AG04449 (cell line): ENCODE results near the gene DIS3L2.
"Not testable (repeated sequence)": the region's sequence is repeated elsewhere in the genome, so short reads cannot be mapped to it uniquely, and the experiment has no call there.

Experiments used
- CTCF ChIA-PET: fragments of 350-600 bp; formaldehyde crosslinking; extraction: SDS; loops from one replicate; lab custom pipeline; 2021; ENCODE audit warnings: antibody characterized with exemption; lab: Yijun Ruan, JAX
- POLR2A ChIA-PET: fragments of 400-600, 350-600 bp; formaldehyde crosslinking; extraction: SDS; loops from one replicate; lab custom pipeline; 2020; ENCODE audit warnings: antibody characterized with exemption, inconsistent platforms; lab: Yijun Ruan, JAX
- DNase-seq: peaks from one replicate; pipeline ENCODE4 v3.0.0-alpha.2; 2010; ENCODE audit warnings: low read depth, low spot score
- H3K4me3 ChIP-seq: 2 replicates; pipeline ENCODE4 v1.5.1; 2011; ENCODE audit warnings: low read depth, mild to moderate bottlenecking, control low read depth, low read length
- TF ChIP-seq, protein P1 (sequence below): IDR thresholded peaks from one replicate; pipeline ENCODE4 v1.5.1; 2011; ENCODE audit warnings: mild to moderate bottlenecking, moderate library complexity, low read length, control low read depth, inconsistent platforms; ENCODE audit not compliant: insufficient read depth; ENCODE audit errors: missing control alignments

The DIS3L2 gene

GRCh38 chr2:232377841-232378734, 416.6 kb downstream of the DIS3L2 start:
- ChIA-PET CTCF (interaction anchor here (1.2 kb wide), 1 partner anchor 12 kb away, joined by 3 read pairs; no protein-coding TSS in a partner anchor), POLR2A (no interaction called here)
- TF ChIP-seq, protein P1, sequence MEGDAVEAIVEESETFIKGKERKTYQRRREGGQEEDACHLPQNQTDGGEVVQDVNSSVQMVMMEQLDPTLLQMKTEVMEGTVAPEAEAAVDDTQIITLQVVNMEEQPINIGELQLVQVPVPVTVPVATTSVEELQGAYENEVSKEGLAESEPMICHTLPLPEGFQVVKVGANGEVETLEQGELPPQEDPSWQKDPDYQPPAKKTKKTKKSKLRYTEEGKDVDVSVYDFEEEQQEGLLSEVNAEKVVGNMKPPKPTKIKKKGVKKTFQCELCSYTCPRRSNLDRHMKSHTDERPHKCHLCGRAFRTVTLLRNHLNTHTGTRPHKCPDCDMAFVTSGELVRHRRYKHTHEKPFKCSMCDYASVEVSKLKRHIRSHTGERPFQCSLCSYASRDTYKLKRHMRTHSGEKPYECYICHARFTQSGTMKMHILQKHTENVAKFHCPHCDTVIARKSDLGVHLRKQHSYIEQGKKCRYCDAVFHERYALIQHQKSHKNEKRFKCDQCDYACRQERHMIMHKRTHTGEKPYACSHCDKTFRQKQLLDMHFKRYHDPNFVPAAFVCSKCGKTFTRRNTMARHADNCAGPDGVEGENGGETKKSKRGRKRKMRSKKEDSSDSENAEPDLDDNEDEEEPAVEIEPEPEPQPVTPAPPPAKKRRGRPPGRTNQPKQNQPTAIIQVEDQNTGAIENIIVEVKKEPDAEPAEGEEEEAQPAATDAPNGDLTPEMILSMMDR: no peak
- DNase-seq: no peak
- no peak overlapping the region for H3K4me3 ChIP-seq

DNA sequence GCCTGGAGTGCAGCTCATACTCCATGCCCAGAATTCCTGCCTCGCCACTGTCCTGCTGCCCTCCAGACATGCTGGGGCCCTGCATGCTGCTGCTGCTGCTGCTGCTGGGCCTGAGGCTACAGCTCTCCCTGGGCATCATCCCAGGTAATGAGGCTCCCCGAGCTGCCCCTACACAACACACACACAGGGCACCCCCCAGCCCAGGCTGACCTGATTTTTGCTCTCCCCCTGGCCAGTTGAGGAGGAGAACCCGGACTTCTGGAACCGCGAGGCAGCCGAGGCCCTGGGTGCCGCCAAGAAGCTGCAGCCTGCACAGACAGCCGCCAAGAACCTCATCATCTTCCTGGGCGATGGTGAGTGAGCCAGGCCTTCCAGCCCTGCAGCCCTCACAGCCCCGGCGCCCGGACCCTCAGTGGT, 417.2 kb downstream of the DIS3L2 start, which contains the start of gene ALPP:
TSS of gene ALPP (plus strand) at position 17 of the 417 bp plus-strand sequence. CDS start at position 69, 52 bp downstream.
- H3K4me3 ChIP-seq, POLR2A ChIA-PET, DNase-seq, CTCF ChIA-PET: not testable (repeated sequence)

DNA sequence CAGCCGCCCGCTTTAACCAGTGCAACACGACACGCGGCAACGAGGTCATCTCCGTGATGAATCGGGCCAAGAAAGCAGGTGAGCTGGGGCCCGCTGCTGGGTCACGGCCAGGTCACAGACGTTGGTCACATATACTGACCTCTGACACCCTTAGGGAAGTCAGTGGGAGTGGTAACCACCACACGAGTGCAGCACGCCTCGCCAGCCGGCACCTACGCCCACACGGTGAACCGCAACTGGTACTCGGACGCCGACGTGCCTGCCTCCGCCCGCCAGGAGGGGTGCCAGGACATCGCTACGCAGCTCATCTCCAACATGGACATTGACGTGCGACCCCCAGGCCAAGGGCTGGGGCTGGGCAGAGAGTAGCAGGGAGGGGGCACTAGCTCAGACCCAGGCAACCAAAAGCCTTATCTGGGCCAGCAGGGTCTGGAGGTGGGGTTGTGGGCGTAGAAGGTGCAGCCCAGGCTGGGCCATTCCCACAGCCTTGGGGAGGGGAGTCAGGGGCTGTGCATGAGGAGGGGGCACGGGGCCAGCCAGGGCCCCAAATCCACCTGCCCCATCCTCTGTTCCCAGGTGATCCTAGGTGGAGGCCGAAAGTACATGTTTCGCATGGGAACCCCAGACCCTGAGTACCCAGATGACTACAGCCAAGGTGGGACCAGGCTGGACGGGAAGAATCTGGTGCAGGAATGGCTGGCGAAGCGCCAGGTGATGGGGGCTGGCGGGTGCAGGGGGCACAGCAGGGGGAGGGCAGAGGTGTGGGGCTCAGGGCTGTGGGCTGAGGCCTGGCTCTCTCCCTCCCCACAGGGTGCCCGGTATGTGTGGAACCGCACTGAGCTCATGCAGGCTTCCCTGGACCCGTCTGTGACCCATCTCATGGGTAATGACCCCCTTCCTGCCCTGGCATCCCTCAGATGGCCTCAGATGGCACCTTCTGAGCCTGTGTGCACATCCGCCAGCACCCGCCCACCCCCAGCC, 418.4 kb downstream of the DIS3L2 start:
- POLR2A ChIA-PET, CTCF ChIA-PET, DNase-seq, H3K4me3 ChIP-seq: not testable (repeated sequence)

DNA sequence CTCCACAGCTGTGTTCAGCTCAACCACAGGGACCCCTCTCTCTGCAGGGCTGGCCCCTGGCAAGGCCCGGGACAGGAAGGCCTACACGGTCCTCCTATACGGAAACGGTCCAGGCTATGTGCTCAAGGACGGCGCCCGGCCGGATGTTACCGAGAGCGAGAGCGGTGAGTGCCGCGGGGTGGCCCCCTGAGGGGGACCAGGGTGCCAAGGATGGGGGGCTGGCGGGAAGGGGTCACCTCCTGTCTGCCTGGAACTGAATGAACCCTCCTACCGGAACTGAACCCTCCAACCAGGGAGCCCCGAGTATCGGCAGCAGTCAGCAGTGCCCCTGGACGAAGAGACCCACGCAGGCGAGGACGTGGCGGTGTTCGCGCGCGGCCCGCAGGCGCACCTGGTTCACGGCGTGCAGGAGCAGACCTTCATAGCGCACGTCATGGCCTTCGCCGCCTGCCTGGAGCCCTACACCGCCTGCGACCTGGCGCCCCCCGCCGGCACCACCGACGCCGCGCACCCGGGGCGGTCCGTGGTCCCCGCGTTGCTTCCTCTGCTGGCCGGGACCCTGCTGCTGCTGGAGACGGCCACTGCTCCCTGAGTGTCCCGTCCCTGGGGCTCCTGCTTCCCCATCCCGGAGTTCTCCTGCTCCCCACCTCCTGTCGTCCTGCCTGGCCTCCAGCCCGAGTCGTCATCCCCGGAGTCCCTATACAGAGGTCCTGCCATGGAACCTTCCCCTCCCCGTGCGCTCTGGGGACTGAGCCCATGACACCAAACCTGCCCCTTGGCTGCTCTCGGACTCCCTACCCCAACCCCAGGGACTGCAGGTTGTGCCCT, 419.9 kb downstream of the DIS3L2 start:
- H3K4me3 ChIP-seq, DNase-seq, CTCF ChIA-PET, POLR2A ChIA-PET: not testable (repeated sequence)

DNA sequence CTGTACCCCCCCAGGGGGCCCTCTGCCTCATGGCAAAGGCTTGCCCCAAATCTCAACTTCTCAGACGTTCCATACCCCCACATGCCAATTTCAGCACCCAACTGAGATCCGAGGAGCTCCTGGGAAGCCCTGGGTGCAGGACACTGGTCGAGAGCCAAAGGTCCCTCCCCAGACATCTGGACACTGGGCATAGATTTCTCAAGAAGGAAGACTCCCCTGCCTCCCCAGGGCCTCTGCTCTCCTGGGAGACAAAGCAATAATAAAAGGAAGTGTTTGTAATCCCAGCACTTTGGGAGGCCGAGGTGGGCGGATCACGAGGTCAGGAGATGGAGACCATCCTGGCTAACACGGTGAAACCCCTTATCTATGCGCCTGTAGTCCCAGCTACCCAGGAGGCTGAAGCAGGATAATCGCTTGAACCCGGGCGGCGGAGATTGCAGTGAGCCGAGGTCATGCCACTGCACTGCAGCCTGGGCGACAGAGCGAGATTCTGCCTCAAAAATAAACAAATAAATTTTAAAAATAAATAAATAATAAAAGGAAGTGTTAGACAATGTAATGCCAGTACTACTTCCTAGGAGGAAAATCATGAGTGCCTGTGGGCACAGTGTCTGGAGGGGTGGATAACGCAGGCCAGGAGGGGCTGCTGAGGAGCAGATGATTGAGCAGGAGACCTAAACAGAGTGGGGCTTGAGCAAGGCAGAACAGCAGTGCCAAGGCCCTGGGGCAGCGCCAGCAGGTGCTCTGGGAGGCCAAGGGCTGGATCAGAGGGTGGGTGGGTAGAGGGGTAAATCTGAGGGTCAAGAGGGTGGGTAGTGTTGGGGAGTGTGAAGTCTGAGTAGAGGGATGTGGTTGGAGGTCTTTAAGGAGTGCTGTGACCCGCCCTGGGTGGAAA, 421.1 kb downstream of the DIS3L2 start:
- POLR2A ChIA-PET: no interaction called here
- H3K4me3 ChIP-seq: no peak overlapping the region
- CTCF ChIA-PET: no interaction called here
- TF ChIP-seq, protein P1: no peak
- DNase-seq: no peak

DNA sequence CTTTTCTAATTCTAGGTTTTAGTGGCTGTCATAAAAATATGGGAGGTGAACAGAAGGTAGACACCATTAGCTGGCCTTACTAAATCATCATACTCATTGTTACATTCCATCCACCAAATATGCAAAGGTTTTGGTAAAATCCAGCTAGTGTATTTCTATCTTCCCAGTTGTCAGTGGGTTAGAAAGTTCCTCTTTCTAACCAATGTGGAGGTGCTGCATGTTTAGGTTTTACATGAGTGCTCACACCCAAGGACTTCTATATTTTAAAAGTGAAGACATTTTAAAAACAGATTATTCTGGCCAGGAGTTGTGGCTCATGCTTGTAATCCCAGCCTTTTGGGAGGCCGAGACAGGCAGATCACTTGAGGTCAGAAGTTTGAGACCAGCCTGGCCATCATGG, 423.0 kb downstream of the DIS3L2 start:
- ChIA-PET POLR2A (no interaction called here), CTCF (no interaction called here)
- DNase-seq: no peak
- TF ChIP-seq, protein P1: no peak
- H3K4me3 ChIP-seq: no peak overlapping the region

- H3K4me3 ChIP-seq, DNase-seq, POLR2A ChIA-PET, CTCF ChIA-PET: not testable (repeated sequence)
Measured at GRCh38 chr2:232385058-232385457, 423.5 kb downstream of the DIS3L2 start.
